Natural killer cell treated with Interleukin-12 subunit alpha and Interleukin-12 subunit beta and Interleukin-15 and Interleukin-18, amount 100 ng/mL, for 72 hours (primary cell): Measurements from ENCODE around the gene SPAG6. TPM values are rescaled to one million over a fixed set of nuclear protein-coding genes. Genes with fewer than 3 reads are reported as not detected.

Source experiments
- ATAC-seq, 2 donors: fragments of 150-1000 bp; cut with Tn5 transposase in 1 of 2; sonication (Bioruptor Pico), chemical (Tn5 transposase) in 1 of 2; 2 replicates each; pipeline ENCODE4 v1.10.0; 2021
- DNase-seq: peaks from one replicate; pipeline ENCODE4 v3.0.0; 2022; ENCODE audit warnings: low spot score
- H3K27ac Mint-ChIP-seq, 2 donors: 1 replicate in 1 of 2; 2 replicates in 1 of 2; pipeline ENCODE4 v1.8.0; 2022; ENCODE audit warnings: mixed read lengths in 2 of 2, mild to moderate bottlenecking in 1 of 2, moderate library complexity in 1 of 2
- H3K27me3 Mint-ChIP-seq, 2 donors: 1 replicate in 1 of 2; 2 replicates in 1 of 2; pipeline ENCODE4 v1.8.0; 2022; ENCODE audit warnings: mixed read lengths in 2 of 2
- H3K36me3 Mint-ChIP-seq: one replicate; pipeline ENCODE4 v1.8.0; 2022; ENCODE audit warnings: mixed read lengths
- H3K4me1 Mint-ChIP-seq, 2 donors: 1 replicate in 1 of 2; 2 replicates in 1 of 2; pipeline ENCODE4 v1.8.0; 2022; ENCODE audit warnings: low read depth in 2 of 2, mixed read lengths in 2 of 2, mild to moderate bottlenecking in 1 of 2
- H3K4me3 Mint-ChIP-seq: one replicate; pipeline ENCODE4 v1.8.0; 2022; ENCODE audit warnings: mixed read lengths
- H3K9me3 Mint-ChIP-seq: 2 replicates; pipeline ENCODE4 v1.8.0; 2022; ENCODE audit warnings: mixed read lengths
- total RNA-seq, 2 donors: library from RNA; stranded (reverse); gene quantifications; one replicate each; pipeline ENCODE4 v1.2.3, GENCODE V29; 2022

The SPAG6 gene
- total RNA-seq, 2 donors from 2014 or later = 0.28 to 0.29 TPM

- Mint-ChIP-seq H3K27ac (no peak overlapping the region), H3K9me3 (no peaks in the 10 kb centered on the region), H3K4me1 (peaks cover 3 to 4% of the 10 kb centered on the region in 2 donors), H3K36me3 (no peaks in the 10 kb centered on the region), H3K4me3 (no peak overlapping the region), H3K27me3 (peaks cover 20 to 30% of the 10 kb centered on the region in 2 donors)
- DNase-seq (no peak), ATAC-seq (peak in 1 of 2 donors; percentile 58)
These were observed 81.8 kb downstream of the SPAG6 start for GRCh38 chr10:22427101-22427500.

- Mint-ChIP-seq H3K36me3 (no peaks in the 10 kb centered on the region), H3K27ac (peak overlapping the region in 1 of 2 donors; percentile 5), H3K4me3 (no peak overlapping the region), H3K9me3 (no peaks in the 10 kb centered on the region), H3K4me1 (peaks cover 3 to 4% of the 10 kb centered on the region in 2 donors), H3K27me3 (peaks cover 20 to 30% of the 10 kb centered on the region in 2 donors)
- ATAC-seq (no peak), DNase-seq (no peak)
These were observed 82.7 kb downstream of the SPAG6 start for GRCh38 chr10:22427890-22428571.

- no peak overlapping the region for H3K27ac Mint-ChIP-seq
- peaks cover 20 to 30% of the 10 kb centered on the region in 2 donors for H3K27me3 Mint-ChIP-seq
These were observed 83.8 kb downstream of the SPAG6 start for GRCh38 chr10:22429146-22429545.

GRCh38 chr10:22429981-22430421 lies 84.7 kb downstream of the SPAG6 start:
- no peaks in the 10 kb centered on the region for H3K36me3 Mint-ChIP-seq
- H3K9me3 Mint-ChIP-seq = no peaks in the 10 kb centered on the region
- peaks cover 4 to 19% of the 10 kb centered on the region in 2 donors for H3K4me1 Mint-ChIP-seq
- DNase-seq = no peak
- peaks cover 20 to 30% of the 10 kb centered on the region in 2 donors for H3K27me3 Mint-ChIP-seq
- no peak for ATAC-seq
- H3K27ac Mint-ChIP-seq = peak overlapping the region in 1 of 2 donors; percentile 17
- no peak overlapping the region for H3K4me3 Mint-ChIP-seq

More at GRCh38 chr10:22429146-22429545, 83.8 kb downstream of the SPAG6 start:
- Mint-ChIP-seq H3K4me3 (no peak overlapping the region), H3K4me1 (peaks cover 6 to 10% of the 10 kb centered on the region in 2 donors), H3K36me3 (no peaks in the 10 kb centered on the region), H3K9me3 (no peaks in the 10 kb centered on the region)
- DNase-seq (no peak), ATAC-seq (no peak)

- H3K27ac Mint-ChIP-seq = peak overlapping the region in 1 of 2 donors; percentile 99
- no peaks in the 10 kb centered on the region for H3K36me3 Mint-ChIP-seq
- peaks cover 5 to 9% of the 10 kb centered on the region in 2 donors for H3K27me3 Mint-ChIP-seq
- DNase-seq (no peak), ATAC-seq (no peak)
- no peaks in the 10 kb centered on the region for H3K9me3 Mint-ChIP-seq
- peaks cover 22 to 46% of the 10 kb centered on the region in 2 donors for H3K4me1 Mint-ChIP-seq
- peak overlapping the region; percentile 8 for H3K4me3 Mint-ChIP-seq
These were observed 88.6 kb downstream of the SPAG6 start for GRCh38 chr10:22433875-22434274.

GRCh38 chr10:22434521-22434920 lies 89.2 kb downstream of the SPAG6 start:
- Mint-ChIP-seq H3K4me3 (no peak overlapping the region), H3K27ac (peak overlapping the region in 1 of 2 donors; percentile 99), H3K4me1 (peaks cover 25 to 52% of the 10 kb centered on the region in 2 donors)

GRCh38 chr10:22435650-22436049 lies 90.4 kb downstream of the SPAG6 start:
- no peaks in the 10 kb centered on the region for H3K36me3 Mint-ChIP-seq
- no peaks in the 10 kb centered on the region for H3K27me3 Mint-ChIP-seq
- H3K4me1 Mint-ChIP-seq = peaks cover 28 to 55% of the 10 kb centered on the region in 2 donors
- peak overlapping the region; percentile 87 to 99 for H3K27ac Mint-ChIP-seq
- H3K4me3 Mint-ChIP-seq = peak overlapping the region; percentile 94
- no peak for ATAC-seq
- no peaks in the 10 kb centered on the region for H3K9me3 Mint-ChIP-seq
- DNase-seq = no peak

More at GRCh38 chr10:22434521-22434920, 89.2 kb downstream of the SPAG6 start:
- DNase-seq = no peak
- peaks cover 4 to 5% of the 10 kb centered on the region in 2 donors for H3K27me3 Mint-ChIP-seq
- no peaks in the 10 kb centered on the region for H3K9me3 Mint-ChIP-seq
- ATAC-seq = no peak
- H3K36me3 Mint-ChIP-seq = no peaks in the 10 kb centered on the region

GRCh38 chr10:22436526-22436892 lies 91.2 kb downstream of the SPAG6 start:
- peak overlapping the region; percentile 87 to 99 for H3K27ac Mint-ChIP-seq
- peak overlapping the region; percentile 94 for H3K4me3 Mint-ChIP-seq
- no peak for DNase-seq

GRCh38 chr10:22436893-22437619 lies 91.8 kb downstream of the SPAG6 start:
- ATAC-seq (peak; percentile 93 to 95), DNase-seq (peak; percentile 92)
- H3K9me3 Mint-ChIP-seq = no peaks in the 10 kb centered on the region
- no peaks in the 10 kb centered on the region for H3K27me3 Mint-ChIP-seq
- H3K4me1 Mint-ChIP-seq = peaks cover 28 to 55% of the 10 kb centered on the region in 2 donors
- H3K36me3 Mint-ChIP-seq = no peaks in the 10 kb centered on the region
- H3K4me3 Mint-ChIP-seq = peak overlapping the region; percentile 94
- H3K27ac Mint-ChIP-seq = peak overlapping the region; percentile 96 to 99

More at GRCh38 chr10:22436526-22436892, 91.2 kb downstream of the SPAG6 start:
- Mint-ChIP-seq H3K9me3 (no peaks in the 10 kb centered on the region), H3K4me1 (peaks cover 28 to 55% of the 10 kb centered on the region in 2 donors), H3K27me3 (no peaks in the 10 kb centered on the region), H3K36me3 (no peaks in the 10 kb centered on the region)
- peak; percentile 80 to 83 for ATAC-seq

GRCh38 chr10:22437620-22438588 lies 92.6 kb downstream of the SPAG6 start:
- peak overlapping the region; percentile 96 to 99 for H3K27ac Mint-ChIP-seq
- no peaks in the 10 kb centered on the region for H3K36me3 Mint-ChIP-seq
- no peaks in the 10 kb centered on the region for H3K27me3 Mint-ChIP-seq
- H3K4me1 Mint-ChIP-seq = peaks cover 28 to 55% of the 10 kb centered on the region in 2 donors
- H3K4me3 Mint-ChIP-seq = peak overlapping the region; percentile 94
- H3K9me3 Mint-ChIP-seq = no peaks in the 10 kb centered on the region
- no peak for DNase-seq
- peak in 1 of 2 donors; percentile 1 for ATAC-seq

GRCh38 chr10:22438711-22439110 lies 93.4 kb downstream of the SPAG6 start:
- Mint-ChIP-seq H3K4me1 (peaks cover 28 to 53% of the 10 kb centered on the region in 2 donors), H3K9me3 (no peaks in the 10 kb centered on the region), H3K4me3 (peak overlapping the region; percentile 94), H3K36me3 (no peaks in the 10 kb centered on the region), H3K27me3 (no peaks in the 10 kb centered on the region), H3K27ac (peak overlapping the region; percentile 96 to 99)
- DNase-seq = no peak
- ATAC-seq = no peak

GRCh38 chr10:22442063-22442462 lies 96.8 kb downstream of the SPAG6 start:
- DNase-seq (no peak), ATAC-seq (no peak)
- H3K9me3 Mint-ChIP-seq = no peaks in the 10 kb centered on the region
- peaks cover 20 to 29% of the 10 kb centered on the region in 2 donors for H3K4me1 Mint-ChIP-seq
- H3K36me3 Mint-ChIP-seq = peaks cover 5% of the 10 kb centered on the region
- no peak overlapping the region for H3K27ac Mint-ChIP-seq
- peaks cover 4 to 20% of the 10 kb centered on the region in 2 donors for H3K27me3 Mint-ChIP-seq
- H3K4me3 Mint-ChIP-seq = no peak overlapping the region

GRCh38 chr10:22442468-22442867 lies 97.2 kb downstream of the SPAG6 start:
- no peak for DNase-seq
- no peak overlapping the region for H3K27ac Mint-ChIP-seq

More at GRCh38 chr10:22442468-22442867, 97.2 kb downstream of the SPAG6 start:
- peaks cover 4 to 20% of the 10 kb centered on the region in 2 donors for H3K27me3 Mint-ChIP-seq
- H3K4me1 Mint-ChIP-seq = peaks cover 20 to 28% of the 10 kb centered on the region in 2 donors
- no peak overlapping the region for H3K4me3 Mint-ChIP-seq
- H3K36me3 Mint-ChIP-seq = peaks cover 5% of the 10 kb centered on the region
- no peak for ATAC-seq
- no peaks in the 10 kb centered on the region for H3K9me3 Mint-ChIP-seq
